Ectodermal cell (in vitro differentiated cells): ENCODE measurements around the gene IER5. TPM values are rescaled to one million over a fixed set of nuclear protein-coding genes. Genes with fewer than 3 reads are reported as not detected.
"Not testable (repeated sequence)": the region's sequence is repeated elsewhere in the genome, so short reads cannot be mapped to it uniquely, and the experiment has no call there.

Experiments used
- H3K27ac ChIP-seq: 2 replicates; pipeline ENCODE4 v1.7.0; 2013; ENCODE audit warnings: mild to moderate bottlenecking, low read depth, low read length; ENCODE audit not compliant: insufficient read depth, poor library complexity, severe bottlenecking
- H3K27me3 ChIP-seq: 2 replicates; pipeline ENCODE4 v1.7.0; 2013; ENCODE audit warnings: mild to moderate bottlenecking, low read length; ENCODE audit not compliant: insufficient read depth, control insufficient read depth, poor library complexity, severe bottlenecking
- H3K36me3 ChIP-seq: one replicate; pipeline ENCODE4 v1.7.0; 2013; ENCODE audit warnings: low read length; ENCODE audit not compliant: control insufficient read depth, insufficient read depth
- H3K4me1 ChIP-seq: one replicate; pipeline ENCODE4 v1.7.0; 2013; ENCODE audit warnings: low read length; ENCODE audit not compliant: control insufficient read depth, insufficient read depth
- H3K4me3 ChIP-seq: 2 replicates; pipeline ENCODE4 v1.7.0; 2013; ENCODE audit warnings: low read depth, low read length, control low read depth; ENCODE audit not compliant: insufficient read depth
- H3K9me3 ChIP-seq: 2 replicates; pipeline ENCODE4 v1.7.0; 2013; ENCODE audit warnings: mild to moderate bottlenecking, low read length, moderate library complexity; ENCODE audit not compliant: control insufficient read depth
- WGBS, 2 experiments: methylation state at CpG; one replicate each; pipeline ENCODE4 v1.1.7; 2013; ENCODE audit warnings: missing lambda C conversion rate in 2 of 2; 5-methylcytosine and 5-hydroxymethylcytosine counted together
- polyA plus RNA-seq, 4 experiments: library from polyadenylated mRNA; stranded (reverse); fragments of 50-300 nt; gene quantifications; one replicate each; pipeline ENCODE4 v1.2.3, GENCODE V29; 2013

Gene IER5
- 11.4 TPM for polyA plus RNA-seq (2013, experiment 1 of 4)
- 9.9 TPM for polyA plus RNA-seq (2013, experiment 2 of 4)
- polyA plus RNA-seq (2013, experiment 3 of 4), result 12.1 TPM
- polyA plus RNA-seq (2013, experiment 4 of 4), result 10.4 TPM

DNA sequence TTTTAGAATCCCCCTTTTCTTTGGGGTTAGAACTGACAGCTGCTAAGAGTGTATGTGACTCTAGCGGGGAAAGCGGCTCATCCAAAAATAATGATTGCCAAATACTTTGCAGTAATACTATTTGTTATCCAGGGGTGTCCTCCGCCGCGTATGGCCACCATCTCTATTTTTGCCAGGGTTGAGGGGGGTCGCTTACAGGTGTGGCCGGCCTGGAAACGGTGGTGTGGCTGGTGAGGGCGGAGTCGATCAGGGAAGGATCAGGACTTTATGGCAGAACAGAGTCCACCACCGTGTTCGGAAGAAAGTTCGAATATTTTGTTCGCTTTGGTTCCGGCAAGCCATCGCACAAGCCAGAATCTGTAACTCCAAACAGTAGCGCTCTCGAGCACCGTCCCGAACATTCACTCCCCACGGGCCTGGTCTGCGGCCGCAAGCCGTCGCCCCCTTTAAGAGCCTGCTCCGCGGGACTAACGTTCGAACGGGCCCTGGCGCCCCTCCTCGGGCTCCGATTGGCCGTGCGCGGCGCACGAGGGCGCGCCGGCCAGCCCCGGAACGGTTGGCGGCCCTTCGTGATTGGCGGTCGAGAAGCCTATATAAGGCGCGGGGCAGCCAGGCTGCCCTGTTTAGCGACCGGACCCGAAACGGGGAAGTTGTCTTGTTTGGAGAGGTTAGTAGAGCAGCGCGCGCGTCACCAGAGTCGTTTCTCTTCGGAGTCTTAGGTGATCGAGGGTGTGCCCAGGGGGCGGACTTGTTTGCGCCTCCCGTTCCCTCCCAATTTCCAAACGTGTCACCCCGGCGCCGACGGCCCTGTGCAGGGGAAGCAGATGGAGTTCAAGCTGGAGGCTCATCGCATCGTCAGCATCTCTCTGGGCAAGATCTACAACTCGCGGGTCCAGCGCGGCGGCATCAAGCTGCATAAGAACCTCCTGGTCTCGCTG lies at the start of gene IER5:
Gene IER5, plus strand, starts transcription at position 622 of the 938 bp plus-strand sequence. Its CDS starts 203 bp downstream, at position 825.
- H3K27ac ChIP-seq, result peak within 1 kb of the TSS; percentile 33
- peak within 1 kb of the TSS; percentile 81 for H3K4me3 ChIP-seq
- peaks cover 6% of the 10 kb centered on the region for H3K4me1 ChIP-seq
- peaks cover 19% of the 10 kb centered on the region for H3K27me3 ChIP-seq
- WGBS, 2 experiments, result 4 to 5% methylated on average over 76 of the region's 76 CpGs
- no peaks in the 10 kb centered on the region for H3K9me3 ChIP-seq
- H3K36me3 ChIP-seq, result no peaks in the 10 kb centered on the region

DNA sequence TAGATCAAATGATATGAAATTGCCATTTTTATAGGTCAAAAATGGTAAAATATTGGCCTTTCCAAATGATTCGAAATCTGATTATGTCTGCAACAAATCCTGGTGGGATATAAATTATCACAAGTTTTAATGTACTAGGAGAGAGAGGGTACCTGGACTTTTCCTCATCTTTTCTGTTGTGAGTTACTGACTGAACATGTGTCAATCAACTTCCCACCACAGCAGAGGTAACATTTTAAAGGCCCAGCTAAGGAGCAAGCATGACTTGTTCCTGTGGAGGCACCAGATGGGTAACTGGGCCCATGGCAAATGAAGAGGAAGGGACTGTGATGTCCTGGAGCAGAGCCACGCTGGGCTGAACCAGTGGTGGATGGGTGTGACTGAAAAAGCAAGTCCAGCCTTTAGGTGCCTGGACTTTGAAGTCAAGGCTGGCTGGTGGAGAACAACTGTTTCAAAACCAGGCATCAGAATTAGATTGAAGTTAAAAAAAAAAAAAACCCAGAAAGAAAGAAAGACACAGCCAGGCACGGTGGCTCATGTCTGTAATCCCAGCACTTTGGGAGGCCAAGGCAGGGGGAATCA lies 48.1 kb upstream of the IER5 start:
- H3K4me3 ChIP-seq, result no peak overlapping the region
- H3K27ac ChIP-seq, result no peak overlapping the region
- whole genome bisulfite sequencing, 2 experiments, result 91 to 95% methylated on average over 3 of the region's 3 CpGs
- no peaks in the 10 kb centered on the region for H3K27me3 ChIP-seq
- no peaks in the 10 kb centered on the region for H3K4me1 ChIP-seq
- no peaks in the 10 kb centered on the region for H3K9me3 ChIP-seq
- no peaks in the 10 kb centered on the region for H3K36me3 ChIP-seq

GRCh38 chr1:181043025-181043888 lies 45.2 kb upstream of the IER5 start:
- H3K36me3 ChIP-seq, result no peaks in the 10 kb centered on the region
- H3K4me1 ChIP-seq, result no peaks in the 10 kb centered on the region
- no peaks in the 10 kb centered on the region for H3K27me3 ChIP-seq
- H3K4me3 ChIP-seq, result no peak overlapping the region
- no peaks in the 10 kb centered on the region for H3K9me3 ChIP-seq
- WGBS, 2 experiments, result 73% methylated on average over 5 of the region's 5 CpGs
- H3K27ac ChIP-seq, result no peak overlapping the region

GRCh38 chr1:181044449-181044966 lies 44.0 kb upstream of the IER5 start:
- Histone ChIP-seq H3K4me3 (no peak overlapping the region), H3K27me3 (no peaks in the 10 kb centered on the region), H3K9me3 (no peaks in the 10 kb centered on the region), H3K4me1 (no peaks in the 10 kb centered on the region), H3K36me3 (no peaks in the 10 kb centered on the region), H3K27ac (no peak overlapping the region)
- 91 to 94% methylated on average over 5 of the region's 5 CpGs for WGBS, 2 experiments

DNA sequence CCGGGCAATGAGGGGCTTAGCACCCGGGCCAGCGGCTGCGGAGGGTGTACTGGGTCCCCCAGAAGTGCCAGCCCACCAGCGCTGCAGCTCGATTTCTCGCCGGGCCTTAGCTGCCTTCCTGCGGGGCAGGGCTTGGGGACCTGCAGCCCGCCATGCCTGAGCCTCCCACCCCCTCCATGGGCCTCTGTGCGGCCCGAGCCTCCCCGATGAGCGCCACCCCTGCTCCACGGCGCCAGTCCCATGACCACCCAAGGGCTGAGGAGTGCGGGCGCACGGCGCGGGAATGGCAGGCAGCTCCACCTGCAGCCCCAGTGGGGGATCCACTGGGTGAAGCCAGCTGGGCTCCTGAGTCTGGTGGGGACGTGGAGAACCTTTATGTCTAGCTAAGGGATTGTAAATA lies 42.6 kb upstream of the IER5 start:
- not testable (repeated sequence) for H3K4me1 ChIP-seq, H3K4me3 ChIP-seq, H3K9me3 ChIP-seq

GRCh38 chr1:181049378-181049777 lies 39.1 kb upstream of the IER5 start:
- Histone ChIP-seq H3K27me3 (no peaks in the 10 kb centered on the region), H3K4me1 (no peaks in the 10 kb centered on the region), H3K36me3 (no peaks in the 10 kb centered on the region), H3K9me3 (no peaks in the 10 kb centered on the region), H3K27ac (no peak overlapping the region), H3K4me3 (no peak overlapping the region)
- 90 to 94% methylated on average over 4 of the region's 4 CpGs for WGBS, 2 experiments

More for the DNA sequence above, 42.6 kb upstream of the IER5 start:
- H3K36me3 ChIP-seq, H3K27ac ChIP-seq, H3K27me3 ChIP-seq: not testable (repeated sequence)
- 95 to 96% methylated on average over 22 of the region's 22 CpGs for WGBS, 2 experiments

DNA sequence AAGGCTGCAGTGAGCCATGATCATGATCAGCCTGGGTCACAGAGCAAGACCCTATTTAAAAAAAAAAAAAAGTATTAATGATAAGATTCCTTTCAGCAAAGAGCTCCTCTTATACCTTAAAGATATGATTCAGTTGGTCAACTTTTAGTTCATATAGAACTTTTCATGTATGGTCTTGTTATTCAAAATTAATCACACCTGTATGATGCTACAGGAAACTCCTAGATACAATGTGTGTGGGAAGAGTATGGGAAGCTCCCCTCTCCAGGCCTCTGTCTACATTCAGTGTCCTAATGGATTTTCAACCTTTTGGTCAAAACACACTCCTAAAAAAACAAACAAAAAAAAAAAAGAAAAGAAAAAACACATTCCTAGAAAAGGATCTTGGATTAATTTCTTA lies 37.6 kb upstream of the IER5 start:
- no peaks in the 10 kb centered on the region for H3K36me3 ChIP-seq
- H3K4me1 ChIP-seq, result no peaks in the 10 kb centered on the region
- H3K9me3 ChIP-seq, result no peaks in the 10 kb centered on the region
- no peak overlapping the region for H3K4me3 ChIP-seq
- H3K27ac ChIP-seq, result no peak overlapping the region
- H3K27me3 ChIP-seq, result no peaks in the 10 kb centered on the region

DNA sequence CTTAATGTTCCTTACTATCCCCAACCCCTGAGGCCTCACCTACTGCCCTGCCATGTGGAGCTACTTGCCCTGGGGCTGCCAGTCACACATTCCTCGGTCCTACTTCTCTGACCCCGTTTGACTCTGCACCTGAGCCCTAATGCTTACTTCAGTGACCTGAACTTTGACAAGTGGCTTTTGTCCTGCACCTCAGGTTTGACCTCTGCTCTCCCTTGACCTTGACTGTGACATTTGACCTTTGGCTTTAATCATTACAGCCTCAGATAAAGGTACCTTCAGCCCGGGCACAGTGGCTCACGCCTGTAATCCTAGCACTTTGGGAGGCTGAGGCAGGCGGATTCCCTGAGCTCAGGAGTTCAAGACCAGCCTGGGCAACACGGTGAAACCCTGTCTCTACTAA lies 31.9 kb upstream of the IER5 start:
- Histone ChIP-seq H3K4me1 (no peaks in the 10 kb centered on the region), H3K9me3 (no peaks in the 10 kb centered on the region), H3K36me3 (no peaks in the 10 kb centered on the region), H3K27ac (no peak overlapping the region), H3K27me3 (no peaks in the 10 kb centered on the region), H3K4me3 (no peak overlapping the region)
- WGBS, 2 experiments, result 83 to 90% methylated on average over 6 of the region's 6 CpGs

DNA sequence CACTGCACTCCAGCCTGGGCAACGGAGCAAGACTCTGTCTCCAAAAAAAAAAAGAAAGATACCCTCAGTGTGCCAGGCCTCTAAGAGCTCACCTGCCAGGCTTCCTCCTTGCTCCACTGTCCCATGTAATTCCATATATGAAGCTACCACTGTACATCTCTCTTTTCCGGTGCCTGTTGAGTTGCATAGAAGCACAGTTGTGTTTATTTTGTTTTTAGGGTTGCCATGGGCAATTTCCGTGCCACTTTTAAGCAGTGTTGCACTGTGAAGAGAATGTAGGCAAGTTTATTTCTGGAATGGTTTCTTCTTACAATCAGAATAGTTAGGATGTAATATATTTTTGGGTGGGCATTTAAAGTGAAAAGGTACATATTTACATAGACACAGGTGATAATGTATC lies 31.4 kb upstream of the IER5 start:
- Histone ChIP-seq H3K27me3 (no peaks in the 10 kb centered on the region), H3K4me3 (no peak overlapping the region), H3K27ac (no peak overlapping the region), H3K9me3 (no peaks in the 10 kb centered on the region), H3K36me3 (no peaks in the 10 kb centered on the region), H3K4me1 (no peaks in the 10 kb centered on the region)
- WGBS, 2 experiments, result 66 to 67% methylated on average over 3 of the region's 3 CpGs
